GM20000 (cell line): ENCODE results near the gene ZNF605.
"Not testable (repeated sequence)": the region's sequence is repeated elsewhere in the genome, so short reads cannot be mapped to it uniquely, and the experiment has no call there.

ENCODE experiments used
- DNase-seq: peaks from one replicate; pipeline ENCODE4 v3.0.0; 2012; ENCODE audit warnings: low spot score
- CTCF ChIP-seq: IDR thresholded peaks from 2 replicates; pipeline ENCODE4 v1.5.1; 2012; ENCODE audit warnings: mild to moderate bottlenecking, control low read depth; ENCODE audit errors: extremely low read depth, missing control alignments

ZNF605 gene

DNA sequence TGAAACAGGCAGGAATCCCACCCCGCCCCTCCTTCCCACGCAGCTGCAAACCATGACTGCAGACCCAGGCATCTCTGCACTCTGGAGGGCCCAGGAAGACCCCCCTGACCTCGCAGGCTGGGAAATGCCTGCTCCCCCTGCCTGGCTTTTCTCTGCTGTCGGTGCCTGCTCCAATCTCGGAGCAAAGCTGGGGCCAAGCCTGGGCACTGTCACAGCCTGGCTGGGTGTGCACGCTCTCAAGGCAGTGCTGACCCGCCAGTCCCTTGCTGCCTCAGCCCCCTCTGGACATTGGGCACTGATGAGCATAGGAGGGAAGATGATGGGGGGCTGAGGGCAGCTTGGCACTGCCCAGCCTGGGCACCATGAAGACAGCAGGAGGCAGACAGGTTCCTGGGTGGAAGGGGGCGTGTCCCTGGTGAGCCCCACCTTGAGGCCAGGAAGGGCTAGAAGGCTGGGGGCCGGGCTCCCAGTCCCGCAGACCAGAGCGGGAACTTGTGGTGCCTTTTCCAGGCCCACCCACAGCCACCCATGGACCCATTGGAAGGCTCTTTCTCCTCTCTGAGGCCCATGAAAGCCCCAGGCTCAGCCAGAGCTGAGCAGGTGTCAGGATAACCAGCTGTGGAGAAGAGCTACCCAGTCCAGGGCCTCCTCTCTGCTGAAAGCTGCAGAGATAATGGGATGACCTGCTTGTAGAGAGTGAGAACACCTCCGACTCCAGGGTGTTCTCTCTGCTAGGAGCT, 10.7 kb upstream of the ZNF605 start:
- TF ChIP-seq CTCF, result no peak
- no peak for DNase-seq

DNA sequence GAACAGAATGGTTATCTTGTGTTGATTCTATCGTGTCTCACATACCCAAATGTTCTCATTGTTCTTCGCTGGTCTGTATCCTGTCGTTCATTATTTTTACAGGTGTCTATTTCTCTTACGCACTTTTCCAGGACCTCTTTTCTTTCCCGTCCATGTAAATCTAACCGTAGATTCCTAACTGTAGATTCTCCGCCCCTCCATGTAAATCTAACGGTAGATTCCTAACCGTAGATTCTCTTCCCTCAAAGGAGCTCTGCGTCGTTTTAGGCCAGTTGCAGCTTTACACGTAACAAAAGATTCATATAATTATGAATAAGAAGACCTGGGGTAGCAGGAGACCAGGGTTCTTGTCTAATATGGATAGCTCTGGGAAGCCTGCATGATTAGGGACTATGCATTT, 9.7 kb upstream of the ZNF605 start:
- TF ChIP-seq CTCF, result no peak
- no peak for DNase-seq

- not testable (repeated sequence) for DNase-seq
These were observed 7.8 kb upstream of the ZNF605 start for GRCh38 chr12:132963947-132964346.

DNA sequence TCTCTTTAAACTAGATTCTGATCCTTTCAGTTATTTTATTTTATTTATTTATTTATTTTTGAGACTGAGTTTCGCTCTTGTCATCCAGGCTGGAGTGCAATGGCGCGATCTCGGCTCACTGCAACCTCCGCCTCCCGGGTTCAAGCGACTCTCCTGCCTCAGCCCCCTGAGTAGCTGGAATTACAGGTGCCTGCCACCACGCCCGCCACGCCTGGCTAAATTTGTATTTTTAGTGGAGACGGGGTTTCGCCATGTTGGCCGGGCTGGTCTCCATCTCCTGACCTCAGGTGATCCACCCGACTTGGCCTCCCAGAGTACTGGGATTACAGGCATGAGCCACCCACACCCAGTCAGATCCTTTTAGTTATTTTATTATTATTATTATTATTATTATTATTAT, 5.7 kb upstream of the ZNF605 start:
- not testable (repeated sequence) for DNase-seq

GRCh38 chr12:132955094-132956010, 754 bp downstream of the ZNF605 start:
- no peak for TF ChIP-seq CTCF
- DNase-seq, result peak; percentile 58

GRCh38 chr12:132954471-132955048, 1.5 kb downstream of the ZNF605 start:
- no peak for DNase-seq
- no peak for TF ChIP-seq CTCF

GRCh38 chr12:132953771-132954170, 2.3 kb downstream of the ZNF605 start:
- no peak for DNase-seq
- no peak for TF ChIP-seq CTCF

DNA sequence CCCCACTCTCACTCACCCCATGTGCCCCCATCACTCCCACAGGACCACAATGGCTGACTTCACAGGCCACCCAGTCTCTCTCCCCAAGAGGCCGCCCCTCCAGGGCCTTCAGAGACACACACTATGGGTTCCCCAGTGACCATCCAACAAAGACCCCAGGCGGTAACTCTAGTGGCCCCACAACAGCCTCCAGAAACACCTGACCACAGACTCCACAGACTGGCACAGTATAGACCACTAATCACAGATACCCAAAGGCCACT, 3.0 kb downstream of the ZNF605 start:
- TF ChIP-seq CTCF, result no peak
- DNase-seq, result no peak
